Adrenal gland (tissue), 12 donors: ENCODE measurements around the gene FARP2. TPM values are rescaled to one million over a fixed set of nuclear protein-coding genes. Genes with fewer than 3 reads are reported as not detected.
"Not testable (repeated sequence)": the region's sequence is repeated elsewhere in the genome, so short reads cannot be mapped to it uniquely, and the experiment has no call there.

Source experiments
- DNase-seq, 7 donors: peaks; one replicate each; pipeline ENCODE4 v3.0.0-alpha.2; 2019 to 2020
- H3K27ac ChIP-seq, 5 donors: fragments of 200-600 bp; sonication (generic) in 4 of 5; 1 replicate in 3 of 5; 2 replicates in 2 of 5; pipeline versions ENCODE4 v1.5.1 to v1.8.0; 2016 to 2020; ENCODE audit warnings: mild to moderate bottlenecking in 1 of 5
- H3K27me3 ChIP-seq: fragments of 200-600 bp; 2 replicates; pipeline ENCODE4 v1.8.0; 2021
- H3K36me3 ChIP-seq, 2 donors: fragments of 200-600 bp; replicated peaks in 1 of 2; 1 replicate in 1 of 2; 2 replicates in 1 of 2; pipeline versions ENCODE4 v1.5.1 to v1.8.0; 2018 to 2022
- H3K4me1 ChIP-seq, 2 donors: fragments of 200-600 bp; replicated peaks in 1 of 2; 1 replicate in 1 of 2; 2 replicates in 1 of 2; pipeline versions ENCODE4 v1.5.1 to v1.8.0; 2018 to 2021
- H3K4me3 ChIP-seq, 4 donors: fragments of 200-600 bp; sonication (generic) in 3 of 4; one replicate each; pipeline ENCODE4 v1.5.1; 2016 to 2018
- H3K9me3 ChIP-seq, 3 donors: fragments of 200-600 bp; sonication (generic) in 1 of 3; replicated peaks in 1 of 3; 1 replicate in 2 of 3; 2 replicates in 1 of 3; pipeline versions ENCODE4 v1.5.1 to v1.8.0; 2016 to 2021
- CTCF ChIP-seq, 6 experiments: fragments of 450-650 bp in 4 of 6; fragments of 200-600 bp in 2 of 6; sonication (generic) in 1 of 6; IDR thresholded peaks; 1 replicate in 5 of 6; 2 replicates in 1 of 6; pipeline versions ENCODE4 v1.5.1 to v1.8.0; 2016 to 2021; ENCODE audit warnings: antibody characterized with exemption in 6 of 6, mild to moderate bottlenecking in 2 of 6, moderate library complexity in 1 of 6
- POLR2A ChIP-seq, 2 donors: fragments of 450-650 bp; IDR thresholded peaks; one replicate each; pipeline ENCODE4 v1.6.1; 2017; ENCODE audit warnings: antibody characterized with exemption in 2 of 2, mild to moderate bottlenecking in 2 of 2, moderate library complexity in 1 of 2
- WGBS, 4 donors: extraction: QIAGEN DNeasy Blood & Tissue Kit in 2 of 4; methylation state at CpG; one replicate each; pipeline versions ENCODE4 v1.1.5 to v1.1.7; 2013 to 2017; 5-methylcytosine and 5-hydroxymethylcytosine counted together
- intact Hi-C, 2 donors: fragments of 100-400 bp; cut with DNase I; formaldehyde crosslinking; loops; one replicate each; pipeline versions ENCODE4 v1.14.1 to v1.15.0; 2022 to 2023
- polyA plus RNA-seq, 3 donors: library from polyadenylated mRNA; stranded (reverse); fragments of 200-250 nt in 2 of 3; fragments of 350-450 nt in 1 of 3; fragmentation: Illumina TruSeq in 1 of 3; extraction: RNeasy Lipid Tissue Mini Kit (QIAGEN cat#74804) in 1 of 3; gene quantifications; one replicate each; pipeline ENCODE4 v1.2.3, GENCODE V29; 2013 to 2014
- total RNA-seq, 9 donors: library from RNA; depleted of rRNA in 4 of 9; stranded (reverse); fragments of >200 nt in 4 of 9; fragments of 120-200 nt in 1 of 9; fragmentation: NEBNext Ultra II Directional in 1 of 9; extraction: Animal tissue kit (Norgen Biotek cat#: 25700) in 1 of 9; gene quantifications; one replicate each; pipeline versions ENCODE4 v1.1.0 to v1.2.4, GENCODE V29; 2013 to 2023
- donor health status: healthy with polysubstance abuse.
- donor health status: Bipolar disorder and iron deficiency.
- donor health status: DM: yes; HTN: yes; CAD: no.
- donor health status: DM: no; HTN: no; CAD: no.
- donor health status: DM: no; HTN: no; CAD: no.
- donor health status: DM: yes; HTN: yes; CAD: no.

FARP2 gene
- total and polyA plus RNA-seq, 12 donors, result 17.3 to 66.8 (median 37.8) TPM

- intact Hi-C loops, result no loop called here
- peaks cover 0 to 26% of the 10 kb centered on the region in 2 donors for H3K36me3 ChIP-seq
- H3K4me3 ChIP-seq, result no peak overlapping the region
- H3K9me3 ChIP-seq, result peaks cover 0 to 4% (median 0%) of the 10 kb centered on the region in 3 donors
- no peaks in the 10 kb centered on the region for H3K4me1 ChIP-seq
- no peaks in the 10 kb centered on the region for H3K27me3 ChIP-seq
- TF ChIP-seq CTCF (IDR thresholded peaks at IDR 0.05), result no peak
- no peak for DNase-seq
- no peak overlapping the region for H3K27ac ChIP-seq
- 97 to 100% (median 100%) methylated on average over 1 of the region's 1 CpG for WGBS, 4 donors
Observed at GRCh38 chr2:241422350-241422749, 66.3 kb downstream of the FARP2 start.

DNA sequence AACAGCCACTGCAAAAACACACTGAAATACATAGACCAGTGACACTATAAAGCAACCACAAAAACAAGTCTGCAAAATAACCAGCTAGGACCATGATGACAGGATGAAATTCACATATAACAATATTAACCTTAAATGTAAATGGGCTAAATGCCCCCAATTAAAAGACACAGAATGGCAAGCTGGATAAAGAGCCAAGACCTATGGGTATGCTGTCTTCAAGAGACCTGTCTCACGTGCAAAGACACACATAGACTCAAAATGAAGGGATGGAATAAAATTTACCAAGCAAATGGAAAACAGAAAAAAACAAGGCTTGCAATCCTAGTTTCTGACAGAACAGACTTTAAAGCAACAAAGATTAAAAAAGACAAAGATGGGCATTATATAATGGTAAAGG, 67.4 kb downstream of the FARP2 start:
- H3K4me3 ChIP-seq, H3K9me3 ChIP-seq, H3K27ac ChIP-seq, DNase-seq, H3K27me3 ChIP-seq, intact Hi-C loops, H3K4me1 ChIP-seq: not testable (repeated sequence)
- 52 to 100% (median 98%) methylated on average over 1 of the region's 1 CpG for WGBS, 4 donors
- peaks cover 0 to 17% of the 10 kb centered on the region in 2 donors for H3K36me3 ChIP-seq

- no peak for DNase-seq
- WGBS, 4 donors, result 95 to 100% (median 98%) methylated on average over 3 of the region's 3 CpGs
- intact Hi-C loops, result no loop called here
- H3K27ac ChIP-seq, result no peak overlapping the region
- H3K4me3 ChIP-seq, result no peak overlapping the region
- H3K9me3 ChIP-seq, result peaks cover 0 to 4% (median 0%) of the 10 kb centered on the region in 3 donors
- H3K36me3 ChIP-seq, result peaks cover 0 to 10% of the 10 kb centered on the region in 2 donors
- H3K27me3 ChIP-seq, result no peaks in the 10 kb centered on the region
- H3K4me1 ChIP-seq, result no peaks in the 10 kb centered on the region
- TF ChIP-seq CTCF (IDR thresholded peaks at IDR 0.05), result no peak
- TF ChIP-seq POLR2A (IDR thresholded peaks at IDR 0.05), result no peak
Observed at GRCh38 chr2:241425368-241425767, 69.3 kb downstream of the FARP2 start.

DNA sequence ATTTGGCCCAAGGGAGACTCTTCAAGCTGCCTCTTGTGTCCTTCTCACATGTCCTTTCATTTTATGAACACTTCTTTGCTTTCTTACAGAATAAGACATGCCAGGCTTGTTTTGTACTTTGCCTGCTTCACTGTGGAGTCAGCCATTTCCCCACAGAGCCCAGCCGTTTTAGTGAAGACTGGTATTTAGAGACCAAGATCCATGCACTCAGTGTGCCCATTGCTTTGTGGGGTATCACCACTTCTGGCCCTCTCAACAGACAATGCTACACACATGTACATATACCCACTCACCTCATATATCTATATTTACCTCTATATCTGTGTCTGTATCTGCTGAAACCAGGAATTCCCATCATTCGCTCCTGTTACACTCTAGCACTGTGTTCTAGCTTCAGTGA, 74.1 kb downstream of the FARP2 start:
- 93 to 98% (median 96%) methylated on average over 2 of the region's 2 CpGs for WGBS, 4 donors
- no peak overlapping the region for H3K4me3 ChIP-seq
- peaks cover 0 to 24% of the 10 kb centered on the region in 2 donors for H3K36me3 ChIP-seq
- TF ChIP-seq CTCF (IDR thresholded peaks at IDR 0.05) (no peak), POLR2A (IDR thresholded peaks at IDR 0.05) (no peak)
- intact Hi-C loops, result no loop called here
- H3K9me3 ChIP-seq, result no peaks in the 10 kb centered on the region
- no peaks in the 10 kb centered on the region for H3K4me1 ChIP-seq
- no peak for DNase-seq
- H3K27me3 ChIP-seq, result no peaks in the 10 kb centered on the region
- H3K27ac ChIP-seq, result no peak overlapping the region

DNA sequence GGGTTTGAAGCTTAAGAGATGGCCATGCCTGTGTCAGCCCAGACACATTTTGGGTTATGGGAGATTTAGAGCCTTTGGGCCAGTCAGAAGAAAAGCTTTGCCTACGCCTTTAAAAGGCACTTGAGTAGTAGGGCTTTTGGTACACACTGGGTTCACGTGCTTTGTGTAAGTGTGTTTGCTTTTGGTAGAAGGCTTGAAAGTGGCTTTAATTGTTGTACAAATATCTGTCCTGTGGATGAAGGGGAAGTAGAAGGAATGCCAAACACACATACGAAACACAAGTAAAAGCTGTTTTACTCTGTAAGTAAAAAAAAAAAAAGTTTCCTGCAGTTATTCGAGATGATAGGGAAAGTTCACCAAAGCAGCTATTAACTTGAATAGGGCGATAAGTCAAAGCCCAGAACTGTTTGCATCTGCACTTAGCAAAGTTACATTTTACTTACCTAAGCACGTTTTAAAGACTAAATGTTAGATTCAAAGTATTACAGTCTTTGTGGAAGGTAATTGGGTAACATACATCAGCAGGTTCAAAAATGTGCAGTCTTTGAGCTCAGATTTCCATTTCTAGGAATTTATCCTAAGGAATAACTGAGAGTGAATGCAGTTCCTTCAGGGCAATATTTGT, 76.9 kb downstream of the FARP2 start:
- Histone ChIP-seq H3K4me3 (no peak overlapping the region), H3K27me3 (no peaks in the 10 kb centered on the region), H3K4me1 (no peaks in the 10 kb centered on the region), H3K36me3 (peaks cover 0 to 37% of the 10 kb centered on the region in 2 donors), H3K27ac (no peak overlapping the region), H3K9me3 (no peaks in the 10 kb centered on the region)
- WGBS, 4 donors, result 92 to 94% (median 93%) methylated on average over 6 of the region's 6 CpGs
- intact Hi-C loops, result no loop called here
- no peak for TF ChIP-seq POLR2A (IDR thresholded peaks at IDR 0.05)
- no peak for TF ChIP-seq CTCF (IDR thresholded peaks at IDR 0.05)
- DNase-seq, result no peak
